ENCODE measurements around the gene FGF5.
A peak's percentile ranks its signal among the peaks of the same experiment; 100 is the strongest.

The FGF5 gene

GRCh38 chr4:80295826-80296225 is 29.4 kb downstream of the FGF5 start:
- Histone ChIP-seq H3K9me3 (ENCODE audit: severe bottlenecking) (no peaks in the 10 kb centered on the region), H3K27me3 (ENCODE audit: insufficient read depth, poor library complexity, severe bottlenecking) (no peaks in the 10 kb centered on the region), H3K36me3 (ENCODE audit: low read depth) (no peaks in the 10 kb centered on the region), H3K4me3 (ENCODE audit: severe bottlenecking) (no peak overlapping the region), H3K27ac (ENCODE audit: poor library complexity, severe bottlenecking) (no peak overlapping the region), H3K4me1 (ENCODE audit: insufficient read depth, poor library complexity, severe bottlenecking) (no peaks in the 10 kb centered on the region)
- no peak for TF ChIP-seq CTCF (IDR thresholded peaks at IDR 0.05; ENCODE audit: poor library complexity, severe bottlenecking)
- ATAC-seq (ENCODE audit: low read depth) (no peak), DNase-seq (ENCODE audit: low spot score) (no peak)

- no peak for DNase-seq (ENCODE audit: low spot score)
- Histone ChIP-seq H3K9me3 (ENCODE audit: severe bottlenecking) (no peaks in the 10 kb centered on the region), H3K4me3 (ENCODE audit: severe bottlenecking) (no peak overlapping the region), H3K4me1 (ENCODE audit: insufficient read depth, poor library complexity, severe bottlenecking) (peaks cover 19% of the 10 kb centered on the region), H3K27ac (ENCODE audit: poor library complexity, severe bottlenecking) (no peak overlapping the region), H3K27me3 (ENCODE audit: insufficient read depth, poor library complexity, severe bottlenecking) (no peaks in the 10 kb centered on the region), H3K36me3 (ENCODE audit: low read depth) (no peaks in the 10 kb centered on the region)
- ATAC-seq (ENCODE audit: low read depth) = no peak
- no peak for TF ChIP-seq CTCF (IDR thresholded peaks at IDR 0.05; ENCODE audit: poor library complexity, severe bottlenecking)
Measured at GRCh38 chr4:80301884-80302283, 35.4 kb downstream of the FGF5 start.

GRCh38 chr4:80302616-80303223 is 36.3 kb downstream of the FGF5 start:
- Histone ChIP-seq H3K36me3 (ENCODE audit: low read depth) (no peaks in the 10 kb centered on the region), H3K27me3 (ENCODE audit: insufficient read depth, poor library complexity, severe bottlenecking) (no peaks in the 10 kb centered on the region), H3K27ac (ENCODE audit: poor library complexity, severe bottlenecking) (no peak overlapping the region), H3K4me1 (ENCODE audit: insufficient read depth, poor library complexity, severe bottlenecking) (peaks cover 27% of the 10 kb centered on the region), H3K4me3 (ENCODE audit: severe bottlenecking) (no peak overlapping the region), H3K9me3 (ENCODE audit: severe bottlenecking) (no peaks in the 10 kb centered on the region)
- DNase-seq (ENCODE audit: low spot score) = no peak
- ATAC-seq (ENCODE audit: low read depth) = no peak
- no peak for TF ChIP-seq CTCF (IDR thresholded peaks at IDR 0.05; ENCODE audit: poor library complexity, severe bottlenecking)

GRCh38 chr4:80305466-80305865 is 39.0 kb downstream of the FGF5 start:
- DNase-seq (ENCODE audit: low spot score) = no peak
- no peak for ATAC-seq (ENCODE audit: low read depth)
- H3K36me3 ChIP-seq (ENCODE audit: low read depth) = no peaks in the 10 kb centered on the region
- no peak overlapping the region for H3K4me3 ChIP-seq (ENCODE audit: severe bottlenecking)
- no peaks in the 10 kb centered on the region for H3K27me3 ChIP-seq (ENCODE audit: insufficient read depth, poor library complexity, severe bottlenecking)
- H3K4me1 ChIP-seq (ENCODE audit: insufficient read depth, poor library complexity, severe bottlenecking) = peaks cover 51% of the 10 kb centered on the region
- peak overlapping the region; percentile 89 for H3K27ac ChIP-seq (ENCODE audit: poor library complexity, severe bottlenecking)
- TF ChIP-seq CTCF (IDR thresholded peaks at IDR 0.05; ENCODE audit: poor library complexity, severe bottlenecking) = no peak
- no peaks in the 10 kb centered on the region for H3K9me3 ChIP-seq (ENCODE audit: severe bottlenecking)

GRCh38 chr4:80306260-80306659 is 39.8 kb downstream of the FGF5 start:
- no peak for DNase-seq (ENCODE audit: low spot score)
- ATAC-seq (ENCODE audit: low read depth) = peak; percentile 66
- H3K4me1 ChIP-seq (ENCODE audit: insufficient read depth, poor library complexity, severe bottlenecking) = peaks cover 51% of the 10 kb centered on the region
- no peaks in the 10 kb centered on the region for H3K36me3 ChIP-seq (ENCODE audit: low read depth)
- no peaks in the 10 kb centered on the region for H3K27me3 ChIP-seq (ENCODE audit: insufficient read depth, poor library complexity, severe bottlenecking)
- peak overlapping the region; percentile 89 for H3K27ac ChIP-seq (ENCODE audit: poor library complexity, severe bottlenecking)
- H3K4me3 ChIP-seq (ENCODE audit: severe bottlenecking) = no peak overlapping the region
- no peak for TF ChIP-seq CTCF (IDR thresholded peaks at IDR 0.05; ENCODE audit: poor library complexity, severe bottlenecking)
- no peaks in the 10 kb centered on the region for H3K9me3 ChIP-seq (ENCODE audit: severe bottlenecking)
